GM12878 (cell line): ENCODE results near the gene WIPF2. TPM values are rescaled to one million over a fixed set of nuclear protein-coding genes. Genes with fewer than 3 reads are reported as not detected.

ENCODE experiments used
- ATAC-seq: fragments of 200-7000 bp; cut with Tn5 transposase; 3 replicates; pipeline ENCODE4 v1.9.1; 2020; ENCODE audit warnings: mild to moderate bottlenecking, moderate library complexity
- BruUV-seq: library from RNA; stranded (reverse); fragments of 400-500 nt; replicated peaks from 2 replicates; lab custom pipeline; 2021; lab: Mats Ljungman, UMichigan
- CTCF ChIA-PET: fragments of 300-600 bp; sonication (Branson Sonifier 250); formaldehyde crosslinking; extraction: SDS; loops from one replicate; lab custom pipeline; 2021; ENCODE audit warnings: inconsistent platforms; lab: Yijun Ruan, JAX
- POLR2A ChIA-PET: fragments of 350-600 bp; formaldehyde crosslinking; extraction: SDS; loops from one replicate; lab custom pipeline; 2021; ENCODE audit warnings: inconsistent platforms; lab: Charles Lee
- RAD21 ChIA-PET: fragments of 300-600 bp; sonication (Branson Sonifier 250); formaldehyde crosslinking; loops from one replicate; lab custom pipeline; 2023; ENCODE audit warnings: antibody characterized with exemption; ENCODE audit not compliant: unreplicated experiment; lab: Charles Lee
- SMC1A ChIA-PET: fragments of 300-600 bp; sonication (Branson Sonifier 250); formaldehyde crosslinking; loops from one replicate; lab custom pipeline; 2023; ENCODE audit not compliant: unreplicated experiment, uncharacterized antibody; lab: Charles Lee
- DNase-seq: peaks from one replicate; pipeline ENCODE4 v3.0.0-alpha.2; 2011; ENCODE audit warnings: low read depth, low spot score
- FAIRE-seq: peaks from 3 replicates; lab custom pipeline; 2011; peaks lifted over from hg19 to GRCh38; lab: Jason Lieb, UNC
- H2AFZ ChIP-seq: 2 replicates; pipeline ENCODE4 v1.6.0; 2011; ENCODE audit warnings: low read depth, low read length, control low read depth; ENCODE audit not compliant: control insufficient read depth
- H3K27ac ChIP-seq: 2 replicates; pipeline ENCODE4 v1.5.1; 2011; ENCODE audit warnings: control low read depth; ENCODE audit not compliant: control insufficient read depth, insufficient read depth
- H3K27me3 ChIP-seq, 2 experiments: replicated peaks in 1 of 2; 2 replicates each; pipeline versions ENCODE4 v1.6.0 to v1.6.1; 2011; ENCODE audit warnings: low read length in 1 of 2; ENCODE audit not compliant: control insufficient read depth in 2 of 2, insufficient read depth in 2 of 2
- H3K36me3 ChIP-seq, 2 experiments: 2 replicates each; pipeline ENCODE4 v1.5.1; 2011; ENCODE audit warnings: low read length in 1 of 2; ENCODE audit not compliant: control insufficient read depth in 2 of 2, insufficient read depth in 2 of 2
- H3K4me1 ChIP-seq: 2 replicates; pipeline ENCODE4 v1.6.1; 2011; ENCODE audit warnings: mild to moderate bottlenecking, low read length, moderate library complexity, mixed read lengths; ENCODE audit not compliant: control insufficient read depth, insufficient read depth
- H3K4me2 ChIP-seq: 2 replicates; pipeline ENCODE4 v1.6.0; 2011; ENCODE audit warnings: control low read depth; ENCODE audit not compliant: control insufficient read depth, insufficient read depth
- H3K4me3 ChIP-seq: fragments of 200-600 bp; sonication (generic); 2 replicates; pipeline ENCODE4 v1.5.1; 2016
- H3K79me2 ChIP-seq: 2 replicates; pipeline ENCODE4 v1.6.0; 2011; ENCODE audit warnings: low read length; ENCODE audit not compliant: control insufficient read depth, insufficient read depth
- H3K9ac ChIP-seq: 2 replicates; pipeline ENCODE4 v1.8.0; 2011; ENCODE audit warnings: low read length, control low read depth, mixed read lengths; ENCODE audit not compliant: control insufficient read depth, insufficient read depth
- H3K9me3 ChIP-seq: replicated peaks from 3 replicates; pipeline ENCODE4 v1.5.1; 2011; ENCODE audit warnings: mild to moderate bottlenecking, low read length; ENCODE audit not compliant: control insufficient read depth, insufficient read depth
- H4K20me1 ChIP-seq: 2 replicates; pipeline ENCODE4 v1.6.0; 2011; ENCODE audit not compliant: control insufficient read depth, insufficient read depth
- EP300 ChIP-seq, 2 experiments: fragments of 150-350 bp in 1 of 2; IDR thresholded peaks; 2 replicates each; pipeline ENCODE4 v1.6.1; 2011 to 2012; ENCODE audit warnings: low read depth in 2 of 2, low read length in 2 of 2, borderline replicate concordance in 1 of 2, improper control_type of control experiment in 1 of 2, inconsistent platforms in 1 of 2; ENCODE audit not compliant: control insufficient read depth in 1 of 2
- HDGF ChIP-seq: fragments of 450-650 bp; IDR thresholded peaks from 2 replicates; pipeline ENCODE4 v1.6.1; 2016; ENCODE audit warnings: antibody characterized with exemption
- MEF2A ChIP-seq: IDR thresholded peaks from 2 replicates; pipeline ENCODE4 v1.6.1; 2011; ENCODE audit warnings: low read depth, mild to moderate bottlenecking, low read length, moderate library complexity; ENCODE audit not compliant: insufficient read depth
- MEF2B ChIP-seq: fragments of 450-650 bp; IDR thresholded peaks from 2 replicates; pipeline ENCODE4 v1.6.1; 2018; ENCODE audit warnings: mild to moderate bottlenecking, moderate library complexity; ENCODE audit not compliant: partially characterized antibody, poor library complexity, severe bottlenecking
- NFXL1 ChIP-seq: fragments of 450-650 bp; IDR thresholded peaks from 2 replicates; pipeline ENCODE4 v1.6.1; 2017; ENCODE audit warnings: antibody characterized with exemption, mild to moderate bottlenecking, borderline replicate concordance
- PAX8 ChIP-seq: fragments of 450-650 bp; IDR thresholded peaks from 2 replicates; pipeline ENCODE4 v1.6.1; 2017; ENCODE audit warnings: mild to moderate bottlenecking, moderate library complexity
- PBX3 ChIP-seq: IDR thresholded peaks from 2 replicates; pipeline ENCODE4 v1.6.1; 2011; ENCODE audit warnings: mild to moderate bottlenecking, low read depth, low read length, moderate library complexity; ENCODE audit not compliant: insufficient replicate concordance
- PRDM15 ChIP-seq: fragments of 450-650 bp; formaldehyde crosslinking; IDR thresholded peaks from 2 replicates; pipeline ENCODE4 v1.4.0; 2020; ENCODE audit warnings: mild to moderate bottlenecking, moderate library complexity
- RELA ChIP-seq: fragments of 450-650 bp; IDR thresholded peaks from 2 replicates; pipeline ENCODE4 v1.8.0; 2014; ENCODE audit warnings: borderline replicate concordance; ENCODE audit not compliant: partially characterized antibody
- SIN3A ChIP-seq: IDR thresholded peaks from 2 replicates; pipeline ENCODE4 v1.6.1; 2012; ENCODE audit warnings: low read depth, low read length, improper control_type of control experiment
- SPI1 ChIP-seq: IDR thresholded peaks from 2 replicates; pipeline ENCODE4 v1.6.1; 2011; ENCODE audit warnings: low read depth, mild to moderate bottlenecking, low read length, moderate library complexity, borderline replicate concordance; ENCODE audit not compliant: insufficient read depth
- SUZ12 ChIP-seq: fragments of 200-600 bp; sonication (generic); IDR thresholded peaks from one replicate; pipeline ENCODE4 v1.6.1; 2018; ENCODE audit warnings: antibody characterized with exemption, mild to moderate bottlenecking; ENCODE audit not compliant: unreplicated experiment
- WGBS: methylation state at CpG from one replicate; pipeline ENCODE4 v1.1.6; 2016; ENCODE audit warnings: low lambda C conversion rate; ENCODE audit not compliant: insufficient replicate concordance, insufficient coverage; ENCODE audit errors: missing lambda C conversion rate; 5-methylcytosine and 5-hydroxymethylcytosine counted together
- in situ Hi-C: fragments of 300-500 bp; cut with MboI; formaldehyde crosslinking; loops from 9 replicates; pipeline ENCODE4 v1.14.3; 2018; ENCODE audit warnings: mixed read lengths
- intact Hi-C: fragments of 100-400 bp; cut with micrococcal nuclease; formaldehyde crosslinking; loops from one replicate; pipeline ENCODE4 v1.14.2; 2022; ENCODE audit not compliant: unreplicated experiment
- polyA plus RNA-seq, 11 experiments: library from polyadenylated mRNA; depleted of rRNA in 4 of 11; unstranded in 6 of 11; stranded (reverse) in 5 of 11; fragments of >200 nt; fragmentation: Nextera tagmentation in 4 of 11; fragmentation: Illumina TruSeq in 1 of 11; extraction: Ambion mirVana in 4 of 11; extraction: Trizol in 1 of 11; gene quantifications; 1 replicate in 1 of 11; 2 replicates in 10 of 11; pipeline versions ENCODE4 v1.2.1 to v1.2.3, GENCODE V29; 2011 to 2016; ENCODE audit warnings: inconsistent platforms in 2 of 11, missing spikeins in 2 of 11, low read depth in 1 of 11
- total RNA-seq, 4 experiments: library from RNA; depleted of rRNA in 3 of 4; stranded (reverse); fragments of >200 nt in 3 of 4; fragmentation: Illumina TruSeq in 1 of 4; extraction: Trizol in 1 of 4; gene quantifications; 2 replicates each; pipeline versions ENCODE4 v1.2.1 to v1.2.3, GENCODE V29; 2013 to 2021
- TF ChIP-seq, protein P1 (sequence below): fragments of 450-650 bp; IDR thresholded peaks from 2 replicates; pipeline ENCODE4 v1.6.1; 2017; ENCODE audit warnings: mild to moderate bottlenecking
- TF ChIP-seq, protein P2 (sequence below): IDR thresholded peaks from 2 replicates; pipeline ENCODE4 v1.6.1; 2011; ENCODE audit warnings: borderline replicate concordance, low read depth, mild to moderate bottlenecking, moderate library complexity, mixed read lengths, low read length; ENCODE audit not compliant: insufficient read depth; ENCODE audit errors: extremely low read length

WIPF2 gene
- total and polyA plus RNA-seq, 10 of the 15 experiments (the other 5 are each of a cell fraction or from before 2014, with no cell fraction given): 4.2 to 20.8 (median 7.1) TPM

DNA sequence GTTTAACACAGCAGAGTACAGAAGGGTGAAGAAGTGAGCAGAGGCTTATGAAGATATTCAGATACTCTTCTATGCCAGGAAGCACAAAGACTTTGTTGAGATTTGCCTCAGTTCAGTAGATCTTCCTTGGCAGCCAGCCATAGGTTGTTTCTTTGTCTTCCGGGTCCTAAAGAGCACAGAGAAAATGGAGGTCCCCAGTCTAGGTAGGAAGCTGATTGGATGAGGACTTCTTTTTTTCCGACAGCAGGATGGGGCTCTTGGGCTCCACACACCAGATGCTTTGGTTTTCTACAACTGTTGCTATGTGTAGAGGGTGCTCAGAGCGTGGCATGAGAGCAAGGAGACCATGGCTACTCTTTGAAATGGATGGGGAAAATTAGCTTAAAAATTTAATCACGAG is 60.3 kb downstream of the WIPF2 start:
- intact Hi-C loops: no loop called here
- SMC1A ChIA-PET: no interaction called here
- H4K20me1 ChIP-seq: no peaks in the 10 kb centered on the region
- H3K27me3 ChIP-seq: no peaks in the 10 kb centered on the region
- in situ Hi-C loops: loop anchor here (25.0 kb wide), 1 partner anchor 267 kb away; the partner anchor contains the start of gene CSF3
- H3K4me2 ChIP-seq: no peak overlapping the region
- POLR2A ChIA-PET: interaction anchor here (0.6 kb wide), 1 partner anchor 106 kb away, joined by 3 read pairs; no protein-coding TSS in a partner anchor
- no TSS peak for BruUV-seq
- WGBS: 96% methylated on average over 4 of the region's 4 CpGs
- ATAC-seq: no peak
- peaks cover 12 to 25% of the 10 kb centered on the region in 2 experiments for H3K36me3 ChIP-seq
- H3K4me1 ChIP-seq: no peaks in the 10 kb centered on the region
- RAD21 ChIA-PET: no interaction called here
- no peak for FAIRE-seq
- no peak overlapping the region for H3K4me3 ChIP-seq
- H3K9me3 ChIP-seq: no peaks in the 10 kb centered on the region
- H2AFZ ChIP-seq: no peak overlapping the region
- CTCF ChIA-PET: no interaction called here
- H3K9ac ChIP-seq: no peak overlapping the region
- H3K27ac ChIP-seq: no peak overlapping the region
- H3K79me2 ChIP-seq: no peaks in the 10 kb centered on the region
- DNase-seq: no peak
- TF ChIP-seq SPI1: no peak
- no peak for TF ChIP-seq EP300 (IDR thresholded peaks at IDR 0.05; ENCODE audit: borderline replicate concordance in 1 of 2, control insufficient read depth in 1 of 2, low read depth in 2 of 2, low read length in 2 of 2)
- TF ChIP-seq MEF2A: no peak
- TF ChIP-seq RELA: no peak
- TF ChIP-seq SIN3A: no peak
- TF ChIP-seq SUZ12: no peak
- TF ChIP-seq PAX8: no peak
- no peak for TF ChIP-seq HDGF
- no peak for TF ChIP-seq MEF2B
- TF ChIP-seq, protein P1, sequence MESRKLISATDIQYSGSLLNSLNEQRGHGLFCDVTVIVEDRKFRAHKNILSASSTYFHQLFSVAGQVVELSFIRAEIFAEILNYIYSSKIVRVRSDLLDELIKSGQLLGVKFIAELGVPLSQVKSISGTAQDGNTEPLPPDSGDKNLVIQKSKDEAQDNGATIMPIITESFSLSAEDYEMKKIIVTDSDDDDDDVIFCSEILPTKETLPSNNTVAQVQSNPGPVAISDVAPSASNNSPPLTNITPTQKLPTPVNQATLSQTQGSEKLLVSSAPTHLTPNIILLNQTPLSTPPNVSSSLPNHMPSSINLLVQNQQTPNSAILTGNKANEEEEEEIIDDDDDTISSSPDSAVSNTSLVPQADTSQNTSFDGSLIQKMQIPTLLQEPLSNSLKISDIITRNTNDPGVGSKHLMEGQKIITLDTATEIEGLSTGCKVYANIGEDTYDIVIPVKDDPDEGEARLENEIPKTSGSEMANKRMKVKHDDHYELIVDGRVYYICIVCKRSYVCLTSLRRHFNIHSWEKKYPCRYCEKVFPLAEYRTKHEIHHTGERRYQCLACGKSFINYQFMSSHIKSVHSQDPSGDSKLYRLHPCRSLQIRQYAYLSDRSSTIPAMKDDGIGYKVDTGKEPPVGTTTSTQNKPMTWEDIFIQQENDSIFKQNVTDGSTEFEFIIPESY: no peak
- TF ChIP-seq, protein P2, sequence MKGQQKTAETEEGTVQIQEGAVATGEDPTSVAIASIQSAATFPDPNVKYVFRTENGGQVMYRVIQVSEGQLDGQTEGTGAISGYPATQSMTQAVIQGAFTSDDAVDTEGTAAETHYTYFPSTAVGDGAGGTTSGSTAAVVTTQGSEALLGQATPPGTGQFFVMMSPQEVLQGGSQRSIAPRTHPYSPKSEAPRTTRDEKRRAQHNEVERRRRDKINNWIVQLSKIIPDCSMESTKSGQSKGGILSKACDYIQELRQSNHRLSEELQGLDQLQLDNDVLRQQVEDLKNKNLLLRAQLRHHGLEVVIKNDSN: no peak
- TF ChIP-seq PRDM15 (CRISPR knock-in tag): no peak
- no peak for TF ChIP-seq NFXL1
- TF ChIP-seq PBX3: no peak
